ENCODE results near the gene RPL34.
"Not testable (repeated sequence)": the region's sequence is repeated elsewhere in the genome, so short reads cannot be mapped to it uniquely, and the experiment has no call there.

The RPL34 gene

GRCh38 chr4:108620101-108620932, at the start of gene RPL34:
TSS of gene RPL34 (plus strand) at chr4:108620576. CDS start at chr4:108621960, 1,384 bp downstream.
- DNase-seq: peak; percentile 96

GRCh38 chr4:108570993-108571569, 49.3 kb upstream of the RPL34 start:
- DNase-seq: no peak

GRCh38 chr4:108574402-108574801, 46.0 kb upstream of the RPL34 start:
- no peak for DNase-seq

- no peak for DNase-seq
These were observed 39.3 kb upstream of the RPL34 start for GRCh38 chr4:108581083-108581482.

DNA sequence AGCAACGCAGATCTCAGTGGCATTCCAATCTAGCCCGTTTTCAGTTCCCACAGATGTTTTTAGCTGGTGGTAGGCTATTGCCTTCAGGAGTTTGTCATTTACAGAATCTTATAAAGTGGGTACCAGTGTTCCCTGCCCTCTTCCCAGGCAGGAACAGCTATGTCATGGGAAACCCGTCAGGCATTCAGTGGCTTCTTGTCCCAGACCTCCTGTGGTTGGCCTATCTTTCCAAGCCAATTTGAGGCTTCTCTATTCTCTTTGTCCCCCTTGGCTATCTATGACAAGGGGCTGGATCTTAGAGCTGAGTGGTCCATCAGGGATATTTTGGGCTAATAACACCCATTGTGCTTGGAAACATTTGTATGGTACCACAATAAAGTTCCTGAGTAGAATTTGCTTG, 33.6 kb upstream of the RPL34 start:
- DNase-seq: no peak

GRCh38 chr4:108588878-108589277, 31.5 kb upstream of the RPL34 start:
- DNase-seq: no peak

GRCh38 chr4:108589961-108590360, 30.4 kb upstream of the RPL34 start:
- DNase-seq: no peak

- DNase-seq: no peak
These were observed 29.6 kb upstream of the RPL34 start for GRCh38 chr4:108590776-108591175.

DNA sequence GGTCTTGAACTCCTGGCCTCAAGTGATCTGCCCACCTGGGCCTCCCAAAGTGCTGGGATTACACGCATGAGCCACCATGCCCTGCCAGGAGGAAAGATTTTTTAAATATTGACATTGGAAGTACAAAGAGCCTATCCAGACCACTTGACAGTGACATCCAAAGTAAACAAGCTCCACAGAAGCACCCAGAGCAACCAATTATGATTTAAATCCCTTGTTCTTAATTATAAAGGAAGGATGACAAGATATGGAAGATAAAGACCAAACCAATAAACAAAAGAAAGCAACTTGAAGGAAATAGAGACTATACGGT, 27.7 kb upstream of the RPL34 start:
- peak; percentile 4 for DNase-seq

DNA sequence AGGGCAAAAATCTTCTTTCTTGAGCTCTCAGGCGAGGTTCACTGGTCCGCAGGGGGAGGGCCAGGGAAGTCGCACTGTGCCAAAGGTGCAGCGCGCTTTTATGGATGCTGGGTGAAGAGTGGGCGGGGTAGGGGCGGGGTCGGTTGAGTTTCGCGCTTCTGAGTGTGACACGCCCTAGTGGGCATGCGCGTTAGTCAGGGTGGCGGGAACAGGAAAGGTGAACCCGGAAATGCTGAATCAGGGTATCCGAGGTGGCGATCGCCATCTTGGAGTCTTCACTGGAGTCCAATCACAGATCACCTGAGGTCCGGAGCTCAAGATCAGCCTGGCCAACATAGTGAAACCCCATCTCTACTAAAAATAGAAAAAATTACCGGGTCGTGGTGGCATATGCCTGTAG, 26.1 kb upstream of the RPL34 start:
- DNase-seq: not testable (repeated sequence)

- no peak for DNase-seq
These were observed 24.0 kb upstream of the RPL34 start for GRCh38 chr4:108596344-108596743.

- DNase-seq: no peak
These were observed 19.3 kb upstream of the RPL34 start for GRCh38 chr4:108601106-108601505.

DNA sequence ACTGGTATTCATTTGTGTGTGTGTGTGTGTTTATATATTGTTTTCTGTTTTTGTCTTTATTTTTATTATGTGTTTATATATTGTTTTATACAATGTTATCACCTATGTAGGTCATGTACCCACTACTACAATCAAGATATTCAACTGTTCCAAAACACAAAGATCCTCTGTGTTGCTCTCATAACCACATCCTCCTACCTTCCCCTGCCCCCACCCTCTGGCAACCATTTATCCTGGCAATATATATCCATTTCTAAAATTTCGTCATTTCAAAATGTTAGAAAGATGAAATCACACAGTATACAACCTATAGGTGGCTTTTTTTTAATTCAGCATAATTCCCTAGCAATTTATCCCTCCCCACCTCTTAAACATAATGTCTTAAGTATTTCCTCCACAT, 18.8 kb upstream of the RPL34 start:
- DNase-seq: no peak

DNA sequence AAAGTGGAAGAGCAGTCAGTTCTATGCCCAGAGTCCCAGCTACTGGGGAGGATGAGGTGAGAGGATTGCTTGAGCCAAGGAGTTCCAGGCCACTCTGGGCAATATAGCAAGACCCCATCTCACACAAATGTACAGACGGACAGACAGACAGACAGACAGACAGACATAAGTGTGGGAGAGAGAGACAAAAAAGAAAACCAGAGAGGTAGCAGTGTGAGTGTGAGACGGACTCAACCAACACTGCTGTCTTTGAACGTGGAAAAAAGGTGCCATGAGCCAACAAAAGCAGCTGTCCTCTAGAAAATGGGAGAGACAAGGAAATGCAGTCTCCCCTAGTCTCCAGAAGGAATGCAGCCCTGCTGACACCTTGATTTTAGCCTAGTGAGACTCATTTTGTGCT, 18.2 kb upstream of the RPL34 start:
- DNase-seq: no peak

- no peak for DNase-seq
These were observed 13.1 kb upstream of the RPL34 start for GRCh38 chr4:108607079-108607815.

DNA sequence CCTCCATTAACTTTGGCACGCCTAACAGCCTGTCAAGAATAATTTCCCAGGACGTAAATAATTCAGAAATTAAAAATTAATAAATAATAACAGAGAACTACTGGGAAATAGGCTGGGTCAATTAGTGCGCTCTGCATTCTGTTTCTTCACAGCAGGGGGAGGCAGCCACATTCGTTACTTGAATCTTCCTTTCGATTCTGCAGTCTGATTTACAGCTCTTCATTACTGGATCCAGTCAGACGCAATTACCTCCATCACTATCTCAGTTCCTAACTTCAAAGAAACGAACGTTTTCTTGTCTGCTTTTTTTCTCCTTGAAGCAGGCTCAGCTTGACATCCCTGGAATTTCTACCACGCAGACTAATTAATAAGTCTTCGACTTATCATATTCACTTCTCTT, 9.0 kb upstream of the RPL34 start:
- DNase-seq: no peak

GRCh38 chr4:108612365-108612764, 8.0 kb upstream of the RPL34 start:
- no peak for DNase-seq

GRCh38 chr4:108619372-108620100, 840 bp upstream of the RPL34 start:
- no peak for DNase-seq

- DNase-seq: no peak
These were observed 843 bp downstream of the RPL34 start for GRCh38 chr4:108620933-108621905.

GRCh38 chr4:108622022-108622421, 1.6 kb downstream of the RPL34 start:
- no peak for DNase-seq

DNA sequence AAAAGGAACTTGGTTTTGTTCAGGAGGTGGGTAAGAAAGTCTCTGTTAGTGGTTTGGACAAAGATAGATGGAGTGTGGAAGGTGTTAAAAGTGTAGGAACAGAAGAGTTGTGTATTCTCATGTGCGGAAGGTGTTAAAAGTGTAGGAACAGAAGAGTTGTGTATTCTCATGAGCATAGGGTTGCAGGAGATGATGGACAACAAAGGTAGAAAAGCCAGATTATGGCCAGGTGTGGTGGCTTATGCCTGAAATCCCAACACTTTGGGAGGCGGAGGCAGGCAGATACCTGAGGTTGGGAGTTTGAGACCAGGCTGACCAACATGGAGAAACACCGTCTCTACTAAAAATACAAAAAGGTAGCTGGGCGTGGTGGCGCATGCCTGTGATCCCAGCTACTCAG, 2.5 kb downstream of the RPL34 start:
- no peak for DNase-seq

Measured in DMS153 (cell line).